SW480 (cell line): Measurements from ENCODE around the gene HMGA1.

Experiments used
- DNase-seq: peaks from one replicate; pipeline ENCODE4 v3.0.0-alpha.2; 2016; ENCODE audit warnings: low spot score

Gene HMGA1

GRCh38 chr6:34292954-34293353 lies 56.3 kb downstream of the HMGA1 start:
- no peak for DNase-seq

- DNase-seq, result no peak
Measured at GRCh38 chr6:34295721-34296120, 59.0 kb downstream of the HMGA1 start.
